Measurements from ENCODE around the gene MPG. TPM values are rescaled to one million over a fixed set of nuclear protein-coding genes. Genes with fewer than 3 reads are reported as not detected.

The MPG gene
- total RNA-seq, 2 experiments from 2014 or later: 47.2 to 52.6 TPM

DNA sequence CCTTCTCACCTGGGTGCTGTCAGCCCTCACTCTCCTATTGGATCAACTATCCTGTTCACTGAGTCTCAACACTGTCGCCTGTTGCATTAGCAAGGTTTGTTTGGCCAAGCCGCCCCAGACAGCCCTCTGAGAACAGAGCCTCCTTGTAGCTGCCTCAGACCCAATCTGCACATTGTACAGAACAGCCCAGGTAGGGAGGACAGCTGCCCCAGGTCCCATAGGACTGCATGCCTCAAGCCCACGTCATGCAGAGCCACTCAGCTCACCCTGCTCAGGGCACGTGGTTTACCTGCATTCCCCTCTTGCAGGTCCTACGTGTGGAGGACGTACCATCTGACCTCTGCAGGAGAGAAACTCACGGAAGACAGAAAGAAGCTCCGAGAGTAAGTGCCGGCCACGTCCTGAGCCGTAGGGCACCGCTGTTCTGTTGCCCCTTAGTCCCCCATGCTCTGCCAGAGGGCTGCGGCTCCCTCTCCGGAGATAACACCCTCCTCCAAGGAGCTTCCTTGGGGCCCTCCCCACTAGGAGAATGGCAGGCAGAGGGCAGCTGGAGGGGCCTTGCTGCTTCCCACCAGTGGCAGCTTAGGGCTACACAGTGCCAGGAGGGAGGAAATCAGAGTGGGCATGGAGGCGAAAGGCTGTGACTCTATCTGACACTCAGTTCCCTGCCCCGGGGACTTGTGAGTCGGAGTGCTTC is 21.6 kb upstream of the MPG start:
- H3K4me3 Mint-ChIP-seq: no peak overlapping the region
- ChIA-PET POLR2A (no interaction called here), CTCF (interaction anchor here (1.0 to 2.2 kb wide), 4 partner anchors 39 to 306 kb away, joined by 3 to 7 read pairs (median 3); no protein-coding TSS in a partner anchor)
- no peak overlapping the region for H3K27ac Mint-ChIP-seq
- no peak for DNase-seq
- H3K27me3 Mint-ChIP-seq: no peaks in the 10 kb centered on the region
- H3K9me3 Mint-ChIP-seq: no peaks in the 10 kb centered on the region
- peaks cover 15% of the 10 kb centered on the region for H3K36me3 Mint-ChIP-seq (ENCODE audit: low read depth)
- H3K4me1 Mint-ChIP-seq: peaks cover 24% of the 10 kb centered on the region

DNA sequence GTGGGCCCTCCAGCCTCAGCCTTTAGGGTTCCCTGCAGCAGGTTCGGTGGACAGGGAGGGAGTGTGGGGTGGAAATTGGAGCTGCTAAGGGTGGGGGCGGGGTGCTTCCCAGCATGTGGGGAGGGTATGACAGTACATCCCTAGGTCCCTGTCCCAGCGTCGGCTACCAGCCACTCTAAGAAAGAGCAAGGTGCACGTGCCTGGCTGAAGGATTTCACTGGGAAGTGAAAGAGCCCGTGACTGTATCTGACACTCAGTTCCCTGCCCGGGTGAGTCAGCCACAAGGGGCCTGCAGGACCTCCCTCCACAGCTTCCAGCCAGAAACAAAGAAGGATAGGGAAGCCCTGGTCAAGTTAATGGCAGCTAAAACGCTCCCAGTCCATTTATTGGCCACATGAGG is 20.3 kb upstream of the MPG start:
- Mint-ChIP-seq H3K27ac (no peak overlapping the region), H3K36me3 (ENCODE audit: low read depth) (peaks cover 12% of the 10 kb centered on the region), H3K9me3 (no peaks in the 10 kb centered on the region), H3K27me3 (no peaks in the 10 kb centered on the region), H3K4me3 (no peak overlapping the region), H3K4me1 (peaks cover 18% of the 10 kb centered on the region)
- ChIA-PET POLR2A (no interaction called here), CTCF (interaction anchor here (0.8 to 2.2 kb wide), 2 partner anchors 8 to 49 kb away, joined by 5 to 7 read pairs; no protein-coding TSS in a partner anchor)
- DNase-seq: no peak

DNA sequence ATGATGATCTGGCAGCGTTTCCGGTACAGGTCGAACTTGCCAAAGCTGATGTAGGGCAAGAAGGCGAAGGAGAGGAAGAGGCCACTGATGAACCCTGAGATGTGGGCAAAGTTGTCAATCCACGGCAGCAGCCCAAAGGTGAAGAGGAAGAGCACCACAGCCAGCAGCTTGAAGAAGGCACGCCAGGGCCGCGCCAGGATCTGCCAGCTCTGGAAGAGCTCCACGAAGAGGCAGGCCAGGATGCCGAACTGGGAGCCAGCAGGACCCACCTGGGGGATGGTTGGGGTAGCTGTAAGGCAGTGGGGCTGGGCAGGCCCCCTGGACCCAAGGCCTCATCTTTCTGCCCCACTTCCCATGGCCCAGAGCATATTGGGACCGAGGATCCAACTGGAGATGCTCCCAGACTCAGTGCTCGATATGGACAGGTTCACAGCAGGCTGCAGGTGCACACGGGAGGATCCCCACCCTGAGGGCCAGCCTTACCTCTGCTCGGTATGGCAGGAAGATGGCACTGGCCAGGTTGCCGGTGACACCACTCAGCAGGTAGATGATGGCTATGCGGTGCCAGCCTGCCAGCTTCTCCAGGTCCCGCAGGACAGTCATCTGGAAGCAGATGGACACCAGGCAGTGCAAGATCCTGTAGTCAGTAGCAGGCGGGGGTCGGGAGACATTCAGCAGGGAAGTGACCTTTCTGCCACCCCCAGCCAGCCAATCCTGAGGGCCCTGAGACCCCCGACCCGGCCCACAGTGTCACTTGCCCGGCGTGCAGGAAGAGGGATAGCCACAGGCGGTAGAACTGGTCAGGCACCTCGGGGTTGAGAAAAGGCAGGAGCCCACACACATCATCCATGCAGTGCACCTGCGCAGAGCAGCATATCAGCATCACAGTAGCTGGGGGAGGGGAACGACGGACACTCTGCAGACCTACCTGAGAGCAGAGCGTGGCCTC is 19.3 kb upstream of the MPG start:
- no peak for DNase-seq
- ChIA-PET POLR2A (no interaction called here), CTCF (interaction anchor here (2.2 kb wide), 1 partner anchor 48 kb away, joined by 7 read pairs; no protein-coding TSS in a partner anchor)
- peak overlapping the region; percentile 16 for H3K27ac Mint-ChIP-seq
- no peak overlapping the region for H3K4me3 Mint-ChIP-seq
- H3K27me3 Mint-ChIP-seq: no peaks in the 10 kb centered on the region
- H3K4me1 Mint-ChIP-seq: peaks cover 14% of the 10 kb centered on the region
- no peaks in the 10 kb centered on the region for H3K9me3 Mint-ChIP-seq
- peaks cover 8% of the 10 kb centered on the region for H3K36me3 Mint-ChIP-seq (ENCODE audit: low read depth)

DNA sequence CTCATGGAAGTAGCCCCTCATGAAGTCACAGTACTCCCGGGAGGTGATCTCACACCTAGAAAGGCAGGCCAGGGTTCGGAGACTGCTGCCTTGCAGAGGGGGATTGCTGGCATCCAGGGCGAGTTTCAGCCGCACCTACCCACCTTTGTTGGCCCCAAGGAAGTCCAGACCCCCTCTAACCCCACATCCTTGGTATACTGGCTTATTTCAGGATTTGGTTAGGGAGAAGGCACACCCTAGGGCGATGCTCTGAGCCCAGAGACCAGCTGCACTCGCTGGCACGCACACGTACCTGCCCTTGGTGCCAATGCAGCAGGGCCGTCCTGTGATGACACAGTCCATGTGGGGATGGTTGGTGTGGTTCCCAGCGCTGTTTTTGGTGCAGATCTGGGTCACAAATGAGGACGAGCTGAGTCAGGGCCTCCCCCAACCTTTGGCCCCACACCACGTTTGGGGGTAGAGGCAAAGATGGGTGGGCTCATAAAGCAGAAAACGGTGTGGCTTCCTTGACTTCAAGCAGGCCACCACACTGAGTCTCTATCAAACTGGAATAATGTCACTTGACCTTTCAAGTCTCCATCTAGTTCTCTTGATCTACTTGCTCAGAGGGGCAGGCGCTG is 18.5 kb upstream of the MPG start:
- Mint-ChIP-seq H3K27me3 (no peaks in the 10 kb centered on the region), H3K4me1 (peaks cover 11% of the 10 kb centered on the region), H3K36me3 (ENCODE audit: low read depth) (peaks cover 8% of the 10 kb centered on the region), H3K9me3 (no peaks in the 10 kb centered on the region), H3K4me3 (no peak overlapping the region), H3K27ac (no peak overlapping the region)
- no peak for DNase-seq
- ChIA-PET POLR2A (no interaction called here), CTCF (no interaction called here)

DNA sequence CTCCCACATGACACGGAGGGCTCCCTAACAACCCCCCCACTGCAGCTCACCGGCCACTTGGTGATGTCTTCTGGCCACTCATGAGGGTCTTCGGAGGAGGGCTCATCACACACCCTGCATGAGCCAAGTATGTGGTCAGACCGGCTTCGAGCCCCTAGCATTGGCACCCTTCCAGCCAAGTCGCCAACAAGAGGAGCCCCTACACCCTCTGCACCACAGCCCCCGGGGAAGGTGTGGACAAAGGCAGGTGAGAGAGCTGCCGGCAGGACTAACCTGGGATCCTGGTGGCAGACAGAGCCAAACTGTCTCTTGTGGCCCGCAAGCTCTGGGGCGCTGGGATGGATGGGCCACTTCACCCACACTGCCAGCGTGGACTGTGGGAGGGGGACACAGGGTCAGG is 17.9 kb upstream of the MPG start:
- H3K36me3 Mint-ChIP-seq (ENCODE audit: low read depth): peaks cover 8% of the 10 kb centered on the region
- no peak for DNase-seq
- H3K27me3 Mint-ChIP-seq: no peaks in the 10 kb centered on the region

DNA sequence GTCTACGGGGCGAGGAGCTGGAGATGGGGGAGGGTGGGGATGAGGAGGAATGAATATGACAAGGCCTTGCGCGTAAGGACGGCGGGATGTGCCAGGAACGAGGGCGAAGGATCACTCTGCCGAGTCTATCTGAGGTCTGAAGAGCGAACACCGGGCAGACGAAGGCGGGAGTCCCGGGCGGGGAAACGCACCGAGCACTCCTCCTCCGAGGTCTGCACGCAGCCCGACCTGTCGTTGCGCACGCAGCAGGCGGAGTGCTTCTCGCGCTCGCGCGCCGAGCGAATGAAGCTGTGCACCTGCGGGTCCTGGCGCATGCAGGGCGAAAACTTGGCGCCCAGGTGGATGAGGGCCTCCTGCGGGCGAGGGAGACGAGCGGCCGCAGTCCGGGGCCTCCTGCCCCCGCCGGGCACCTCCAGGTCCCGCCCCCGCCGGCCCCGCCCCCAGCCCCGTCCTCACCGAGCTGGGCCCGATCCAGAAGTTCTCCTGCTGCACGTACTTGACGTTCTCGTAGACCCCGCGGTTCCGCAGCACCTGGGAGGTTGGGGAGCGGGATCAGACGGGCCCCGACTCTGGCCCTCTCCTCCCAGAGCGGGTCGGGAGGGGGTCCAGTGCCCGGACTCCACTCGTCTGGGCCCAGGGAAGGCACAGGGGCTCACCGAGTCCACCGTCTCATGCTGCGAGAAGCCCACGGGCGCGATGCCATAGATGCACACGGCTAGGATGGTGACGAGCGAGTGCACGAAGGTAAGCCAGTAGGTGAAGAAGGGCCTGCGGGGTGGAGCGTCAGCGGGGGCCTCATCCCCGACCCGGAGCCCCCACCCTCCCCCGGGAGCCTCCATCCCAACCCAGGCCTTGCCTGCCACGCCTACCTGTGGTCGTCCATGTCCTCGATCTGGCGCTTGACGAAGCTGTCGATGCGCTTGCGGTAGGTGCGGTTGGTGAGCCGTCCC is 16.8 kb upstream of the MPG start:
- Mint-ChIP-seq H3K36me3 (ENCODE audit: low read depth) (peaks cover 5% of the 10 kb centered on the region), H3K27me3 (no peaks in the 10 kb centered on the region), H3K27ac (no peak overlapping the region), H3K4me1 (peaks cover 2% of the 10 kb centered on the region), H3K4me3 (no peak overlapping the region), H3K9me3 (no peaks in the 10 kb centered on the region)
- ChIA-PET CTCF (interaction anchor here (1.3 to 11.4 kb wide), 2 partner anchors 7 to 34 kb away, joined by 4 to 169 read pairs; partner anchors contain the start of genes POLR3K and SNRNP25), POLR2A (no interaction called here)
- no peak for DNase-seq

More for the DNA sequence above, 17.9 kb upstream of the MPG start:
- no peak overlapping the region for H3K27ac Mint-ChIP-seq
- ChIA-PET CTCF (interaction anchor here (0.8 kb wide), 1 partner anchor 302 kb away, joined by 3 read pairs; no protein-coding TSS in a partner anchor), POLR2A (no interaction called here)
- peaks cover 8% of the 10 kb centered on the region for H3K4me1 Mint-ChIP-seq
- no peaks in the 10 kb centered on the region for H3K9me3 Mint-ChIP-seq
- H3K4me3 Mint-ChIP-seq: no peak overlapping the region

DNA sequence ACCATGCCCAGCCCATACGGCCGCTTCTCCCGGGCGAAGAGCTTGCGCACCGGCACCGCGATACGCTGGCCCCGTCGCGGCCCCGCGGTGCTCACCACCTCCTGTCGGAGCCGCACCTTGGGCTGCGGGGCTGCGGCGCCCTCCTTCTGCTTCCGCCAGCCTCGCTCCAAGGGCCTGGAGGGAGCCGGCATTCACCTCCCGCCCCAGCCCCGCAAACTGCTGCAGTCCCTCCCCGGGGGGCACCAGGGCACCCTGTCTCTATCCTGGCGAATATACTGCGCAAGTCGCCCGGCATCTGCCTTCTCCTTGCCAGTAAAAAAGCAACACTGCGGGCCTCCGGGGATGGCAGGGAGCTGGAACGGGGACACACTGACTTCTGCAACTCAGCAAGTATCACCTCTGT is 16.1 kb upstream of the MPG start:
- Mint-ChIP-seq H3K27me3 (no peaks in the 10 kb centered on the region), H3K36me3 (ENCODE audit: low read depth) (peaks cover 4% of the 10 kb centered on the region), H3K4me1 (peaks cover 2% of the 10 kb centered on the region), H3K27ac (no peak overlapping the region), H3K9me3 (no peaks in the 10 kb centered on the region), H3K4me3 (no peak overlapping the region)
- no peak for DNase-seq
- POLR2A ChIA-PET: no interaction called here
- CTCF ChIA-PET: interaction anchor here (0.6 to 11.4 kb wide), 4 partner anchors 8 to 420 kb away, joined by 4 to 169 read pairs (median 4); partner anchors contain the start of genes MPG, POLR3K and SNRNP25

DNA sequence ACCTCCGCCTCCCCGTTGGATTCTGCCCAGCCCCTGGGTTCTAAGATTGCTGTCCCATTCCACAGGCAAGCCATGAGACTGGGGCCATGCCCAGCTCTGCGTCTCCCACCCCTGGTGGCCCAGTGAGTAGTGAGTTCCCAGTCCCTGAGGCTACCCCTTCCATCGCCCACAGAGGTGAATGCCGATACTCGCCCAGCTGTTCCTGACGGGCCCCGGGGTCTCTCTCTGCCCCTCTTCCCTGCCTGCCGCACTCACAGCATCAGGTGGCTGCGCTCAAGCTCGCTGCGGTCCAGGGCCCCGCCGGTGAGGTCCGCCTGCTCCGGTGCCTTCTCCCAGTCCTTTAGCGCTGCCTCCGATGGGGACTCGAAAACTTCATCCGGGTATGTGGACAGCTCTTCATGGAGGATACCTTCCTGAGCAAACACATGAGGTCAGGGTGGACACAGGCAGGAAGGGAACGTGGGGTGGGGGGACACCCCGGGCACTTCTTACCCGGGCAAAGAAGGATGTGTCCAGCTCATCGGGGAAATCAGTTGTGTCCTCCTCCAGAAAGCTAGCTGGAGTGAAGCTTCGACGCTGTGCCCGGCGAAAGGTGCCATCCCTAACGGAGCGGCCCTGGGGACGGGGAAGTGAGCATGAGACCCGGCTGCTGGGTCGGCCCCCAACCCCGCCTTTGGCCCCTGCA is 15.6 kb upstream of the MPG start:
- Mint-ChIP-seq H3K4me3 (no peak overlapping the region), H3K27ac (no peak overlapping the region), H3K9me3 (no peaks in the 10 kb centered on the region), H3K4me1 (peaks cover 2% of the 10 kb centered on the region), H3K36me3 (ENCODE audit: low read depth) (peaks cover 4% of the 10 kb centered on the region), H3K27me3 (no peaks in the 10 kb centered on the region)
- CTCF ChIA-PET: interaction anchor here (0.6 to 11.4 kb wide), 5 partner anchors 9 to 419 kb away, joined by 3 to 169 read pairs (median 4); partner anchors contain the start of genes MPG, POLR3K and SNRNP25
- DNase-seq: no peak
- POLR2A ChIA-PET: no interaction called here

DNA sequence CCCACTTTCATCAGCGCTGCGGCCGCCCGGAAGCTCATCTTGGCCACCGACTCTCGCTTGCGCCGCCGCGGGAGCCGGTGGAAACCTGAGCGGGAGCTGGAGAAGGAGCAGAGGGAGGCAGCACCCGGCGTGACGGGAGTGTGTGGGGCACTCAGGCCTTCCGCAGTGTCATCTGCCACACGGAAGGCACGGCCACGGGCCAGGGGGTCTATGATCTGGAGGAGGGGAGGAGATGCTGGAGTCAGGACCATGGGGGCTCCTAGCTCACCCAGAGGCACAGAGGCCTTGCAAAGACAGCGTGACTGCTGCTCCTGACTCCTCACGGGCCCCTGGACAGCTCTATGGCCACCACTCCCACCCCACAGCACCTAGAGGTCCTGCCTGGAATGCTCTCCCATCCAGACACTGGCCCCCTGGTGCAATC is 15.0 kb upstream of the MPG start:
- CTCF ChIA-PET: interaction anchor here (1.3 to 11.4 kb wide), 5 partner anchors 9 to 44 kb away, joined by 3 to 169 read pairs (median 5); partner anchors contain the start of genes MPG, POLR3K, RHBDF1 and SNRNP25
- Mint-ChIP-seq H3K27me3 (peaks cover 2% of the 10 kb centered on the region), H3K36me3 (ENCODE audit: low read depth) (peaks cover 2% of the 10 kb centered on the region), H3K27ac (no peak overlapping the region), H3K4me3 (no peak overlapping the region), H3K4me1 (peaks cover 2% of the 10 kb centered on the region), H3K9me3 (no peaks in the 10 kb centered on the region)
- POLR2A ChIA-PET: no interaction called here
- no peak for DNase-seq

DNA sequence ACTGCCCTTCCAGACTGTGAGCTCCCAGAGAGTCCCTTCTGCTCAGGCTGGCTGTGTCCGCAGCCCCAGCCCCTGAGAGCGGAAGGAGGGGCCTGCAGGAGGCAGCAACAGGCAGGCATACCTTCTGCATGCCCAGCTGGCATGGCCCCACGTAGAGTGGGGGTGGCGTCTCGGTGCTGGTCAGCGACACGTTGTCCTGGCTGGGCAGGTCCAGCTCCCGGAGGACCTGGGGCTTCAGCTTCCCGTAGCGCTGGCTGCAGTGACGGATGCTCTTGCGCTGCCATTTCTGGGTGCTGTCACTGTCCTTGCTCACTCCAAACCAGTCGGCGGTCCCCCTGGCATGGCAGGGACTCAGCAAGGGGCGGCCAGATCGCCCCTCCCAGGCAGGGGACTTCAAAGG is 14.6 kb upstream of the MPG start:
- peaks cover 2% of the 10 kb centered on the region for H3K27me3 Mint-ChIP-seq
- CTCF ChIA-PET: interaction anchor here (1.4 to 11.4 kb wide), 5 partner anchors 10 to 43 kb away, joined by 3 to 169 read pairs (median 17); partner anchors contain the start of genes MPG, POLR3K, RHBDF1 and SNRNP25
- POLR2A ChIA-PET: no interaction called here

More for the DNA sequence above, 14.6 kb upstream of the MPG start:
- no peaks in the 10 kb centered on the region for H3K36me3 Mint-ChIP-seq (ENCODE audit: low read depth)
- DNase-seq: no peak
- H3K4me3 Mint-ChIP-seq: no peak overlapping the region
- H3K9me3 Mint-ChIP-seq: no peaks in the 10 kb centered on the region
- peaks cover 2% of the 10 kb centered on the region for H3K4me1 Mint-ChIP-seq
- no peak overlapping the region for H3K27ac Mint-ChIP-seq

All from activated CD4-positive, alpha-beta T cell treated with anti-CD3 and anti-CD28 coated beads, Interleukin-2, amount 10 ng/mL, durations not matched to agents 7 days and 5 days (primary cell).